ENCODE measurements around the gene TMEM151B.
"Not testable (repeated sequence)": the region's sequence is repeated elsewhere in the genome, so short reads cannot be mapped to it uniquely, and the experiment has no call there.

TMEM151B gene

DNA sequence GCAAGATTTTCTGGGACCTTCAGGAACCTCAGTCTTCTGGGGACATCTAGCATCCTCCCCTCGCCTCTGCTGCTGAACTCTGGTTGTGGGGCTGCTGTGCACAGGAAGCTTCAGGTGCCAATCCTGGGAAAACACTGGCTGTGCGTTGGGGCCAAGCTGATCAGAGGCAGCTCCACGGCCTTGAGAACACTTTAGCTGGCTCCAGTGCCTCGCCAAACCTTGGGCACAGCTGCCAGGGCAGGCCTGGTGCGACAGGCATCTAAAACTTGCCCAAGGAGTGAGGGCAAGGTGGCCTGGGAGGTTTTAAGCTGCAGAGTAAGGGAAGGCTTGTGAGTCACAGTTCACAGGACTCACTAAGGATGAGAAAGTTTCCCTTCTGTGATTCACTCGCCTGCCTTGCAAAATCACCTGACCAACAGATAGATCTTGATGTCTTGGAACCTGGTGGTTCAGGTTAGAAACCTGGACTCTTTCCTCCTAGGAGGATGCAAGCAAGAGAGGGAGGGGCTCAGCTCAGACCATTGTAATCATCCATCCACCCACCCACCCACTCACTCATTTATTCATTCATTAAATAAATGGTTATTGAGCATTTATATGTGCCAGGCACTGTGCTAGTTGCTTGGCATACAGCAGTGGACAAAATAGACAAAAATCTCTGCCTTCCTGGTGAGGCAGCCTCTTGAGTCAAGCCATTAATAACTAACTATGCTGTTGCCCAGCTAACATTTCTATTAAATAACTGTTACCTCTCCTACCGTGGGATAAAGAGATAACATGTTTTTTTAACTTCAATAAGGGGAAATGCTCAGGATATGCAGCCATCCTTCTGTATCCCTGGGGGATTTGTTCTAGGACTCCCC lies 69.7 kb downstream of the TMEM151B start:
- no peak for DNase-seq

DNA sequence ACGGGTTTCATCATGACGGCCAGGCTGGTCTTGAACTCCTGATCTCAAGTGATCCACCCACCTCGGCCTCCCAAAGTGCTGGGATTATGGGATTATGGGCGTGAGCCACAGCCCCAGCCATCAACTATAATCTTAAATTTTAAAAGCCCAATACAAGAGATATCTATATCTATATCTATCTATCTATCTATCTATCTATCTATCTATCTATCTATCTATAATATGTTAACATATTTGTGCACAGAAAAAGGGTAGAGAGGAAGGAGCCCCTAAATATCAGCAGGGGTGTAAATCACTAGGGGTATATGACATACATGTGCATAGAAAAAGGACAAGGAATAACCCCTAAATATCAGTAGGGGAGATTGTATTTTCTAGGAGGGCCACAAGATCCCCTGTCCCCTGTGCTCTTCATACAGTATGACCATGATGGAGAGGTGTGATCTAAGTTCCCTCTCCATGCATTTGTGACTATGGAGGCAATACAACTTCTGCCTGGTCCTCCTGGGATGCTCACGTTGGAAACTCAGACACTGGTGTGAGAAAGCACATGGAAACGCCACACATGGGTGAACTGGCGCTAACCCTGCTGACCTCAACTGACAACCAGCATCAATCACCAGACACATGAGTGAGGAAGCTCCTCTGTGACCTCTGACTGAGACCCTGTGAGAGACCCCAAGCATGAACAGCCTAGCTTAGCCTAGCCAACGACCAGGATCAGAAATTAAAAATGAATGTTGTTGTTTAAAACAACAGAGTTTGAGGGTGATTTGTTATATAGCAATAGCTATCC lies 71.0 kb downstream of the TMEM151B start:
- DNase-seq, result no peak

DNA sequence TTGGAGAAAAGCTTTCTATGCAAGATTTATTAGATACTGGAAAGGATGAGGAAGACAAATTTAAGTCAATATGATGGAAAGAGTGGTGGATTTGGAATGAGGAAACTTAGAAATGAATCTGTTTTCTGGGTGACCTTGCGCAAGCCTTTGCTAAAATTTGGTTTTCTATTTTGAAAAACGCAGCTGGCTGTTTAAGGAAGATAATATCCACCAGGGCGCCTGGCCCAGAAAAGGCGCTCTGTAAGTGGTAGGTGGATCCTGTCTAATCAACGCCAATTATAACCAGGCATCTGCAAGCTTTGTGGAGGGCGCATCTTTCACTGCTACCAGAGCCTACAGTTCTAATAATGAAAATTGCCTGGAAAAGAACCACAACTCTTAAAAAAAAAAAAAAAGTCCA lies 71.8 kb downstream of the TMEM151B start:
- peak; percentile 53 for DNase-seq

DNA sequence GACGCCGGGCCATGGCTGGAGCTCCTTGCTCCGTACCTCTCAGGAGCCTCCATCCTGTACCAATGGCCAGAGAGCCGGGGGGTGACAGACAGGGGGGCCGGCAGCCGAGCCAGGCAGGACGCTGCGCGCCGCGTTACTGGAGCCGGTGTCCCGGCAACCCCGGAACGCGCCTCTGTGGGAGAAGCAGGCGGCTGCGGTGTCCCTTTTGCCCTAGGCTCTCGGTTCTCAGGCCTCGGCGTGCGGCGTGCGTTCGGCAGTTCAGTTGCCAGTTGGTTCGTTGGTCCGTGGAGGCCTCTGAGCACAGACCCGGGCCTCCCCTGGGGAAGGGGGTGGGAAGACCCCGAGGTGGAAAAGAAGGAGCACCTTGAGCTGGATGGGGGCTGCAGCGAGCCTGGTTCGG lies 72.2 kb downstream of the TMEM151B start, which contains the start of gene SPATS1:
SPATS1 (plus strand) TSS at position 162 of the 400 bp plus-strand sequence. CDS start 446 bp downstream, outside the sequence.
- peak; percentile 53 for DNase-seq

DNA sequence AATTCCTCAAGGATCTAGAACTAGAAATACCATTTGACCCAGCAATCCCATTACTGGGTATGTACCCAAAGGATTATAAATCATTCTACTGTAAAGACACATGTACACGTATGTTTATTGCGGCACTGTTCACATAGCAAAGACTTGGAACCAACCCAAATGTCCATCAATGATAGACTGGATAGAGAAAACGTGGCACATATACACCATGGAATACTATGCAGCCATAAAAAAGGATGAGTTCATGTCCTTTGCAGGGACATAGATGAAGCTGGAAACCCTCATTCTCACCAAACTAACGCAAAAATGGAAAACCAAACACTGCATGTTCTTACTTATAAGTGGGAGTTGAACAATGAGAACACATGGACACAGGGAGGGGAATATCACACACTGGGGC lies 76.6 kb downstream of the TMEM151B start:
- DNase-seq, result not testable (repeated sequence)

DNA sequence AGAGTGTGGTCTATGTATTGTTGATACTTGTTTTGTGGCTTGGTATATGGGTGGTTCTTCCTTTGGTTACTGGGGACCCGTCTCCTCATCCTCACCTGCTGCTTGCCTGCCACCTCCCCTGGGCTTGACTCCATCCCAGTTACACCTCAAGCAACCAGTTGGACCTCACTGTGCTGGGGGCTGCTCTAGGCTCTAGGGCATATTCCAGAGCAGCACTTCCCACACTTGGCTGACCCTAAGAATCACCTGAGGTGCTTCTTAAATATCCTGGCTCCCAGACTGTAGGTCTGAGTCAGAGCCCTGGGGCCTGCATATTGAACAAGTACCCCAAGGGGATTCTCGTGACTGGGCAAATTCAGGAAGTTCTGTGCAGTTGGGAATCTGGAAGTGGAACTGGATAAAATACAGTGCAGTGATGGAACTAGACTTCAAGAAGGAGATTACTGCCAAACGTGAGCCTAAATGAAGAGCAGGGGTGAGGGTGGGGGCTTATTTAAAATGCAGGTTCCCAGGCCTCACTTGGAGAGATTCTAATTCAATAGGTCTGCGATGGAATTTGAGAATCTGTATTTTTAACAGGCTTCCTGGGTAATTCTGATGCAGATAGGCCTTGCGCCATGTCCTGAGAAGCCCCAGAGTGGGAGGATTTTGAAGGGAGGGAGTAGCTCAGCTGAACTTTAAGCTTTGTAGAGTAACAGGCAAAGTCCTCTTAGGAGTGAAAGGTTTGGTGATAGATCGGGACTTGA lies 79.8 kb downstream of the TMEM151B start:
- no peak for DNase-seq

DNA sequence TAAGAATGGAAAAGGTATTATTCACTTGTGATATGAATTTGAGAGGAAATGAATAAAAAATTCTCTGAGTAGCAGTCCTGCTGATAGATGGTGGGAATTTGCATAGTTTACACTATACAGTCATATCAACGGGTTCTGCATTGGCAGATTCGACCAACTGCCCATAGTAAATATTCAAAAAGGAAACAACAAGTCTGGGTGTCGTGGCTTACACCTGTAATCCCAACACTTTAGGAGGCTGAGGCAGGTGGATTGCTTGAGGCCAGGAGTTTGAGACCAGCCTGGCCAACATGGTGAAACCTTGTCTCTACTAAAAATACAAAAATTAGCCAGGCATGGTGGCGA lies 80.4 kb downstream of the TMEM151B start:
- not testable (repeated sequence) for DNase-seq

DNA sequence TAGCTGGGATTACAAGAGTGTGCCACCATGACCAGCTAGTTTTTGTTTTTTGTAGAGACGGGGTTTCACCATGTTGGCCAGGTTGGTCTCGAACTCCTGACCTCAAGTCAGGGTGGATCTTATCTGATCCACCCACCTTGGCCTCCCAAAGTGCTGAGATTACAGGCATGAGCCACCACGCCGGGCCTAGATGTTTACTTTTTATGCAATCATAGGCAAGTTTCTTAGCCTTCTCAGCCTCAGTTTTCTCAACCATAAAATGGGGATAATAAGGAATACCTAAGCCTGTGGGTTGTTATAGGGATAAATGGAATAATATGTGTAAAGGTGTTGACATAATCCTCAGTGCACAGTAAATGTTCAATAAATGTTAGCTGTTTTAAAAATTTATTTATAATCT lies 82.0 kb downstream of the TMEM151B start:
- no peak for DNase-seq

DNA sequence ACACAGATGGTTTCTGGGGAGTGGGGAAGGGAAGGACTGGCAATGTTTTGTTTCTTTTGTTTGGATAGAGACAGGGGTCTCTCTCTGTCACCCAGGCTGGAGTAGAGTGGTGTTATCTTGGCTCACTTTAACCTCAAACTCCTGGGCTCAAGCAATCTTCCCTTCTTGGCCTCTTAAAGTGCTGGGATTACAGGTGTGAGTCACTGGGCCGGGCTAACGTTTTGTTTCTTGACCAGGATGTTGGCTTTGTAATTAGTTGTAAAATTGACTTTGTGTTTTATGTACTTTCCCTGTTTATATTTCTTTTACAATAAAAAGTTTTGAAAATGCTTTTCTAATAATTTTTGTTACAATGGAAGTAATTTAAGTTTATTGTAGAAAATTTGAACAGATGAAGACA lies 83.1 kb downstream of the TMEM151B start:
- DNase-seq, result no peak

DNA sequence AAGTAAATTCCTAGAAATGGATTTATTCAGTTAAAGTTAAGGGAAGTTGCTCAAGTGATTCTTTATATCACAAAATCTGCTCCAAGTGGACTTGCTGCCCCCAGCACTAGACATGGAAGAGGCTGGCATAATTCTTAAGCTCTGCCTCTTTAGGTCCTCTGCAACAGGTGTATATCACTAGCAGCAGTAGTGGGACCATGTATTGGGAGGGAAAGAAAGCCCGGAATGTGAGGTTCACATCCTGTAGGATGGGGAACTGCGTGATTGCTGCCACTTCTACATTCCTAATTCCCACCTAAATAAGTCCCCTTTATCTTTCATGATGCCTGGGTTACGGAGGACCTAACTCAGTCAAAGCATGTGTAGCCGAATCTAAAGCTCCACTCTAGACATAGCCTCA lies 85.4 kb downstream of the TMEM151B start:
- DNase-seq, result no peak

DNA sequence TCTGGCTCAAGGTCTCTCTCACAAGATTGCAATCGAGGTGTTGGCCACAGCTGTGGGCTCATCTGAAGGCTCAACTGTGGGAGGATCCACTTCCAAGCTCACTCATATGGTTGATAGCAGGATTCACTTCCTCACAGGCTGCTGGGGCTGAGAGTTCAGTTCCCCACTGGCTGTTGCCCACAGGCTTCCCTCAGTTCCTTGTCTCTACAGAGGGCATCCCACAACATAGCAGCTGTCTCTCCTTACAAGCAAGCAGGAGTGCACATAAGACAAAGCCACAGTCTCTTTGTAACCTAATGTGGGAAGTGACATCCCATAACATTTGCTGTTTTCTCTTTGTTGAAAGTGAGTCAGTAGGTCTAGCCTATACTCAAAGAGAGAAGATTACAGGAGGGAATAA lies 86.2 kb downstream of the TMEM151B start:
- DNase-seq, result no peak
